GM18909 (cell line): ENCODE measurements around the gene TMEM9.

Source experiments
- ATAC-seq: cut with Tn5 transposase; IDR thresholded peaks from one replicate; pipeline ENCODE4 v1.9.1; 2021; ENCODE audit warnings: mild to moderate bottlenecking; ENCODE audit not compliant: unreplicated experiment, poor library complexity

Gene TMEM9

DNA sequence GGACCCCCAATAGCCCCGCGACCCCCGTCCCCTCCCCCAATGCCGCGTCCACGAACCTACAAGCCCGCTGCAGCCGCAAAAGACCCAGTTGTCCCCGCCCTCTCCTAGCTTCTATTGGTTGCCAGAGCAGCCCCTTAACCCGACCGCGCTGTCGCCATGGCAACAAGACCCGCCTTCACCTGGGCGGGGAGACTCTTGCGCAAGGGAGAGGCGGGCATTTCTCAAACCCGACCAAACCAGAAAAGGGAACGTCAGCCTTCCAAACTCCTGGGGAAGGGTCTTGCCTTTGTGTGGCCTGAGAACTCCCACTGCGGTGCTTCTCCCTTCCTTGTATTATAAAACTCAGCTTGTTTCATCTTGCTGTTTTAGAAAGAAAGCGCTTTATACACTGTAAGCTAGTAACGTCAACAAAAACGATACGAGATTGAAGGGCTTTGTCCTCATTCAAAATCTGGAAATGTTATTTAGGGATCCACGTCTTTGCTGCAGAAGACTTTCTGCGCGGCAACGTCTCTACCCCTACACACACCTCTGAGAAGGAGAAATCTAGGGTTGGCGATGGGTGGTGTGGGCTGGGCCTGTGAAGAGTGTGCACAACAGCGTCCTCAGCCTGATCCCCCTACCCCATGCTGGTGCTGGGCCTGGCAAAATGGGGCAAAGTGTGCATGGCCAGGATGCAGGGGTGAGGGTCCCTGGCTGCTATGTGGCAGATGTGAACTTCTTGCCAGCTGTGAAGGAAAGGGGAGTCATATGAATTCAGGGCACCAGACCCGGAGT is at the start of gene TMEM9:
TMEM9 (minus strand) TSS at position 86 of the 777 bp plus-strand sequence. CDS start 551 bp downstream, outside the sequence.
- peak; percentile 98 for ATAC-seq

DNA sequence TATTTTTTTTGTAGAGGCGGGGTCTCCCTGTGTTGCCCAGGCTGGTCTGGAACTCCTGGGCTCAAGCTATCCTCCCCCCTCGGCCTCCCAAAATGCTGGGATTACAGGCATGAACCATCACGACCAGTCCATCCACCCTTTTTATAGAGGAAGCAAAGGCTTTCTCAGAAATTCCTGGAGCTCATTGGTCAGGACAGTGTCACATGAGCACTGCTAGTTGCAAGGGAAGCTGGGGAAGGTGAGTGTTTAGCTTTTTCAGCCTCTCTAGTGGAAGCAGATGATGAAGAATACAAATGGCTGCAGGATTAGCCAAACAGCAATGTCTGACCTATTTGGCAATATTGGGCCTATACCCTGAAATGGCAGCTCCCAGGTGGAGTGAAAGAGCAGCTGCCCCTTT is 44.3 kb upstream of the TMEM9 start:
- ATAC-seq, result no peak

DNA sequence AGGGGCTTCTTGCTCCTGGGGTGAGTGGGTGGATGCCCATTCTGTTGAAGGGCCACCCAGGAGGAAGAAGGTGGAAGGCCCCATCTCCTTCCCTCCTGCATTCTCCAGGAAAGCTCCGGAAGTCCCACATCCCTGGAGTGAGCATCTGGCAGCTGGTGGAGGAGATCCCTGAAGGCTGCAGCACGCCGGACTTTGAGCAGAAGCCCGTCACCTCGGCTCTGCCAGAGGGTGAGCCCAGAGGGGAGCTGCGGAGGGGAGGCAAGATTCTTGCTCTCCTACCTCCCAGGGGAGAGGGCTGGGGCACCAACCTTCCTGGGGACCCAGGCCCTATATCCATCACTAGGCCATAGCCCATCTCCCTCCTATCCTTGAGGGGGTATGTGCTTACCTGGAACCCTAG is 39.8 kb upstream of the TMEM9 start:
- no peak for ATAC-seq

DNA sequence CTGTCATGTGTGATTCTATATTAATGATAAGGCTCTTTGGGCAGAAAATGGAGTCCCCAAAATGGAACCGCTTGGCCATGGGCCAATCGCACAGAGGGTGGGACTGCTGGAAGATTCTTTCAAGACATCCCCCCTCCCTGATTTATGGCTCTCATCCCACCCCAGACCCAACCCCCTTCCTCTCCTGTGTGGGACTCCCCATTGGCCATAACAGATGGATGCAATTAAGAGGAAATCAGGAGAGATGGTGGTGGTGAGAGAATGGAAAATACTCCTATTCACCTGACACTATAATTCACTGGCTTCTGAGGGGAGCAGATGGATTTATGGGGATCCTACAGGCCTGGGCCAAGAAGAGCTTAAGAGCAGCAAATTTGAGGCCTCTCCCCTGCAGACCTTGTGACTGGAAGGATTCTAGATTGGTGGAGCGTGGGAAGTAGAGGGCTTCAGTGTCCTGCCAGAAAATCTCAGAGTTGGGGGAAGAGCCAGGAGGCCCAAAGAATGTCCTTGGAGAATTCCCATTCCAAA is 38.1 kb upstream of the TMEM9 start:
- ATAC-seq, result no peak

DNA sequence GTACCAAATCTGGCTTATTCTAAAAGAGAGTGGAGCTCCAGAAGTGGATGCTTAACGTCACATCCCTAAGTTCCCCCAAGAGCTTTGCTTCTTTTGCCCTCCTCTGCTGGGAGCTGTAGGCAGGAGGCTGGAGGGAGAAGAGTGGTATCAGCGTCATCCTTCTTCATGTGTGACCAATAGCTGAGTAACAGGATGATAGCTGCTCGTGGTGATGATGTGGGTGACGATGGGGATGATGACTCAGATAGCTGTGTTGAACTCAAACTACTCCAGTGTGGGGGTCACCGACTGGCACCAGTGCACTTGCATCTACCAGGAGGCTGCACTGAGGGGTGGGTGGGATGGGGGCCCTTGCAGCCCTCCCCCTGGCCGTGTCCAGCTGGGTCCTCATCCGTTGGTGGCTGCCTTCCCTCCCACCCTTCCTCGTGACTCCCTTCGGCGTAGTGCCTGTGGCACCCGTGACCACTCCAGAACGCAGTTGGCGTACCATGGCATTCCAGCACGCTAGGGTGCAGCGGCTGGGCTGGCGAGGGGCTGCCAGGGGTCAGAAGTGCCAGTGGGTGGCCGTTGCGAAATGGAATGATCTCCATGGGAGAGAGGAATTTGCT is 37.5 kb upstream of the TMEM9 start:
- no peak for ATAC-seq

DNA sequence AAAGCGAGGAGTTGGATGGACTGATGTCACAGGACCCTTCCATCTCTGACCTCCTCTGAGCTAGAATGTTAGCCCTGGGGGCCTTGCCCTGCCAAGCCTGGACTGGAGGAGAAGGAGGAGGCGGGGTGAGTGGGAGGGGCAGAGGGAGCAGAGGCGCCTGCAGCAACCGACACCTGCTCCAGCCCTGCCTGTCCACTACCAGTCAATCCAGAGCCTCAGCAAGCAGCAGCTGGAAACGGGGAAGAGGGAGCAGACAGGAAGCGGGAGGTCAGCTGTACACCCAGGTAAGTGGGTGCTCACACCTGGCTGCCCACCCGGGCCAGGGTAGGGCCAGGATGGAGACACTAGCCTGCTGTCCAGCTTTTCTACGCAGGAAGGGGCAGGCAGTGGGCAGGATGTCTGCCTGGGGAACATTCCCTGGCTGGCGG is 36.4 kb upstream of the TMEM9 start, which contains the start of gene IGFN1:
IGFN1 (plus strand) TSS at position 201 of the 428 bp plus-strand sequence. CDS start 2,470 bp downstream, outside the sequence.
- no peak for ATAC-seq

DNA sequence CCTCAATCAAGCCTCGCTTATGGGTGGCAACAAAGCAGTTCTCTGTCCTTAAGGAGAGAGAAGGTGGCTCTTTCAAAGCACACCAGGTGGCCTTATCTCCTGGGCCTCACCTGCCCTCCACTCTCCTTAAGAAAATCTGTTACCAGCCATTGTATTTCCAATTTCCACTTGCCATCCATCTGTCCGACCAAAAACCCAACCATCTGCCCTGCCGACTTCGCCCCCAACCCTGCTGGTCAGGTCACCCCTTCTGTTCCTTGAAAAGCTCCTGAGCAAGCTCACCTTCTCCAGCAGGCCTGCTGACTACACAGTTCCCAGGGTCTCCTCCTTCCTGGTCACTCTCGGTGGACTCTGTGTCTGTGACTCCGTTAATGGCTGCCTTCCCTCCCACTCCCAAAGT is 35.7 kb upstream of the TMEM9 start:
- ATAC-seq, result no peak

DNA sequence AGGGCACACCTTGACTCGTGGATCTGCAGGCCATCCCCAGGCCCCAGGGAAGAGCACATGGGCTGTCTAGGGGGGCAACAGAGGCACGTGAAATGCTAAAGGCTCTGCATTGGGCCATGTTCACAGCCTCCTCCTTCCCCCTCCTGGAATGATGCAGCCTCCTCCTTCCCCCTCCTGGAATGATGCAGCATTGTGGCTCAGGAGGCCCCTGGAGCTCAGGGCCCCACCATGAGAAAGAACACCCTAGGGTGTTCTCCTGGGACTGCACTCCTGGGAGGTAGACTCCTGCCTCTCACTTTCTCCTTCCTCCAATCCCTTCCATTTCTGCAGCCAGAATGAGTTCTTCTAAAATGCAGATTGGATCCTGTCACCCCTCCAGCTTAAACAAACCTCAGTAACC is 34.8 kb upstream of the TMEM9 start:
- no peak for ATAC-seq

DNA sequence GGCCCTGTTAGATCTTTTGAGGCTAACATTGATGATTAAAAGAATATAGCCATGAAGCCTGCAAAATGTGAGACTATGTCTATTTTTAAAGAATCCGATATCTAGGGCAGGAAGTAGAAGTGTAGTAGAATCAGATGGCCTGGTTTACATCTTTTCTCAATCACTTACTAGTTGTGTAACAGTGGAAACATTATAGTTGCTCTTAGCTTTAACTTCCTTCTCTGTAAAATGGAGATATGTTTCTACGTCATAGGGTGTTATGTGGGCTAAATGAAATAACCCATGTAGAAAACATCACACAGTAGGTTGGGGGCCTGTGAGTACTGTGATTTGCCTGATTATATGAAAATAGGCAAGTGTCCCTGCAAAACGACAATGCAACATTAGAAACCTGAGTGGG is 31.9 kb upstream of the TMEM9 start:
- no peak for ATAC-seq

DNA sequence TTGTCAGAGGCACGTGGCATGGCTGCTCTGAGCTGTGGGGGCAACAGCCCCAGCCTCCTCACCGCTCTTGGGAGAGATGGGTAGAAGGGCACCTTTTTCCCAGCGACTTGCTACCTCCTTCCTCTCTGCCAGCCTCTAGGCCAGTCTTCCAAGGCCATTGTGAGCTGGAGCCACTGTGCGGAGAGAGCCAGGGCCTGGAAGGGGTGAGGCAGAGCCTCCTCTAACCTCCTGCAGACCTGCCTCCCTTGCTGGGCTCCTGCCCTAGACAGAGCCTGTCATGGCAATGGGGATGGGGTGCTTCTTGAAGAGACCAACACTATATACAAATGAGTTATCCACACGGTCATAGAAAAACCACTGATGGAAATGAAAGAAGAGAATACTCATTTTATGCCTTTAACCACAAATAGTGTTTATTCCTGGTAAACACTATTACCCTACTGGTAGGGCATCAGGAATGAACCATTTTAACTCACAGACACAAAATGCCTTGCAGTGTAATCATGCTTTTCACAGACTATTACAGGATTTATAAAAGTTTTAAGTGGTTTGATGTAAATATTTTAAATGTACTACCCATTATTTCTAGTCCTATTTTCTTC is 31.4 kb upstream of the TMEM9 start:
- ATAC-seq, result no peak

DNA sequence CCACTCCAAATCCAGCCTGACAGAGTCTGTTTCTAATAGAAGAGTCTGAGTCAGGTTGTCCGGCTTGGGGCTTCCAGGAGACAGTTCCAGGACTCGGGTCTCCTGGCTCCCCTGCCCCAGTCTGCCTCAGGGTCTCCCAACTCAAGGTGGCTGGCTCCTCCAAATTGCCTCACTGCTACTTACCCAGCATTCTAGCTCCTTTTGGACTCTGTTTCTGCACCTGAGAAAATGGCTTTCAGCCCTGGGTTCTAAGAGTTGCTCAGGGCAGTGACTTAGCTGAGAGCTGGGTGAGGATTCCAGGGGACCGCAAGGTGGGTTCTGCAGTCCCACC is 30.8 kb upstream of the TMEM9 start:
- ATAC-seq, result no peak

DNA sequence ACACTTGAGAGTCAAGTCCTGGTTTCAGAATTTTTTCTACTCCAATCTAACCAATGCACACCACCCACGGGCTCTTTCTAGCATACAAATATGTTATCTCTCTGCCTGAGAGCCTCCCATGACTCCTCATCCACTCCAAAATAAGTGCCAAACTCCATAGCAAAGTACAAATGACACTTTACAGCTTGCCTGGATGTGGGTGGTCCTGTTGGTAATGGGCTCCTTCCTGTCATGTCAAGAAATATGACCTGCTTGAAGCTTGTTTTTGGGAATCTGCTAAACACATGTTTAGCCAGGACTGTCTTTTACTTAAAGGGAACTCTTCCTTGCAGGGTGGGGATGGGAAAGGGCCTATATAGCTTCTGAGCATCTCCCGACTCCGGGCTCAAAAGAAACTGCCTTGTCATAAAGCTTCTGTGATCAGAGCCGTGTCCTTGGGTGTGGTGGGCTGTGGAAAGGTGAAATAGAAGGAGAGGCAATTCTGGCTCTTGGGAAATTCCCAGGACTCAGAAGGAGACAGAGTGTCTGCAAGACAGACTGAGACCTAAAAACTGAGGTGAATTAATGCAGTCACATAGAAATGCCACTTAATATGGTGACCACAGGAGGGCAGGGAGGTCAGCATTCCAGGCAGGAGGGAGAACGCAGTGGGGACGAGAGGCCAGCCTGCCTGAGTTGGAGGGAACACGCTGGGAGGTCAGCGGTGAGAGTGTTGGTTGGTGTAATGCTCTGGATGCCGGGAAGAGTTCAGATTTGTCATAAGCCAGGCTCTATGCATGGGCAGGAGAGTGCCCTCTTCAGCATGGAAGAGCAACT is 30.2 kb upstream of the TMEM9 start:
- no peak for ATAC-seq

DNA sequence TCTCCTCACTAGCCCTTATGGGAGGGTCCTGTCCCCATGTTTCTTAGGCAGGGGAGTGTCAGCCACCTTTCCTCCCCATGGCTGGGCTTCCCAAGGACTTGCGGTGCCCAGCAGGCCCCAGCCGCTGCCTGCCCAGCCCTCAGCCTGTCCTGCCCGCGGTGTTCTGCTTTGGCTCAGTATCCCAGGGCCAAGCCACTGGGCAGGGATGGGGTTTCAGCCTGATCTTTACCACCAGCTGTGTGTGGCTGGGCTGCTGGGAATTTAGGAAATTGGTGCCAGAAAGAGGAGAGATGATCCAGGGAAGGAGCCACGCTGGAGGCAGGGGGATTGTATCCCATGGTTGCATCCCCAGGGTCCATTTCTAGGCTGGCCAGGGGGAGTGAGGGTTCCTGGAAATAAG is 29.5 kb upstream of the TMEM9 start:
- no peak for ATAC-seq

DNA sequence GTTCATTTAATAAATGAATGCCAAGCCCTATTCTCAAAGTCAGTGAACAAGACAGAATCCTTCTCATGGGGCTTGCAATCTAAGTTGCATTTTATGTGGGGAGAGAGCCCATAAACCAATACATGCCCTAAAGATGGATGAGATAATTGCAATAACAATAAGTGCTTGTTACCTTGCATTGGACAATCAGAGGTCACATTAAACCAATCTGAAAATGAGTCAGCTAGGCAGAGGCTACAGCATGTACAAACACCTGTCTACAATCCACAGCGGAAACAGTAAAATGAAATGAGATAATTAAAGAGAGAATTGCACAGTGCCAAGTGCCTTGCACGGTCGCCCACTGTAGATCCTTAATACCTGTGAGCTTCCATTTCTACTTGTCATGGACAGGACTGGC is 28.9 kb upstream of the TMEM9 start:
- no peak for ATAC-seq

DNA sequence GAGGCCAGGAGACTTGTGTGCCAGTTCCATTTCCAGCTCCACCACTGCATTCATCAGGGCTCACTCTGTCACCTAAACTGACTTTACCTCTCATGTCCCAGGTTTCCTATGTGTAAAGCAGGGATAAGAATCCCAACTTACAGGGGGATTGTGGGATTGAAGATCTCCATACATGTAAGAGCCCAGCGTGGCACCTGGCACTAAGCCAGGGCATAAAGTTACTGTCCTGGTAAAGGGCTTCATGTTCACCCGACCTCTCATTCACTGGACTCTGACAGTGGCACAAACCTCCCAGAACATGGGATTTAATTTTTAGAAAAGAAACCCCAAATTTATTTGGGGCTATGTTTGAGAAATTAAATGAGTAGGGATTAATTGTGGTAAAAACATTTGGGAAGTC is 27.5 kb upstream of the TMEM9 start:
- no peak for ATAC-seq

DNA sequence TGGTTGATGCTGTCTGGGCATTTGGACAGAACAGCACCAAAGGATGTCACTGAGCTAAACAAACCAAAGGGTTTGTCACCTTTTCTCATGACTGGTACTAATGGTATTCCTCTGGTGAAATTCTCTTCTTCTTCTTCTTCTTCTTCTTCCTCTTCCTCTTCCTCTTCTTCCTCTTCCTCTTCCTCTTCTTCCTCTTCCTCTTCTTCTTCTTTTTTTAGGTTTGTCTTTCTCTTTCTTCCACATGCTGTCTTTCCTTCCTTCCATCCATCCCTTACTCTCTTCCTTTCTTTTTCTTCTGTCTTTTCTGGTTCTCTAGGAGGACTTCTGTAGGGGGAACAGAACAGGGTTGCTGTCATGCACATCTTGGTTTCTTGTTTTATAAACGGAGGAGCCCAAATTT is 27.0 kb upstream of the TMEM9 start:
- no peak for ATAC-seq

DNA sequence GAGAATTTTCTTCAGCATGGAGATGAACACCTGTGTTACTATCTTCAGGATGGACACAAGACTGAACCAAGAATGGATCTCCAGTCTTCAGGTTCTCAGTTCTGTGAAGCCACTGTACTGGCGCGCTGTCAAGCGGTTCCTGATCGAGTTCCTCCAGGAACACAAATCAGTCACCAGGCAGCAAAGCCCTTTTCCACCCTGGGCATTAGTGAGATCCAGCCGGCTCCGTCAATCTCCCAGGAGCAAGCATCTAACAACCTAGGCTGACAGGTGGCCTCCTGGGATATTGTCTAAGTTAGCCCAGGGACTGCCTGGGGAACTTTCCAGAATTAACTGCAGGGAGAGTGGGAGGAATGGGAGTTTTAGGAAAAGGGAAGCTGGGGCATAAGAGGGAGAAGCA is 26.6 kb upstream of the TMEM9 start:
- no peak for ATAC-seq

DNA sequence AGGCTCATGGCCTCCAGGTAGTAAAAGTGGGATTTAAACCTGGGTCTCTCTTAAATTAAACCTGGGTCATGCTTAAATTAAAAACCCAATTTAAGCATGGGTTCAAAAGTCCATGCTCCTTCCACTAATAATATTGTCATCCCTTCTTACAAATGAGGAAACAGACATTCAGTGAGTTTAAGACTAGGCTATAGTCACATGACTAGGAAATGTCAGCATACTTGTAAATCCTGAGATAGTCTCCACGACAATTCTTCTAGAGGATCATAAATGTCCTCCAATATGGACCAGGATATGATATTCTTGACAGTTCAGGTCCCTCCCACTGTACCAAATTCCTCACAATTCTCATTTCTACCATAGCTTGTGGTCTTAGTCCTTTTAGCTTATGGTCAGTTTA is 25.9 kb upstream of the TMEM9 start:
- ATAC-seq, result no peak

DNA sequence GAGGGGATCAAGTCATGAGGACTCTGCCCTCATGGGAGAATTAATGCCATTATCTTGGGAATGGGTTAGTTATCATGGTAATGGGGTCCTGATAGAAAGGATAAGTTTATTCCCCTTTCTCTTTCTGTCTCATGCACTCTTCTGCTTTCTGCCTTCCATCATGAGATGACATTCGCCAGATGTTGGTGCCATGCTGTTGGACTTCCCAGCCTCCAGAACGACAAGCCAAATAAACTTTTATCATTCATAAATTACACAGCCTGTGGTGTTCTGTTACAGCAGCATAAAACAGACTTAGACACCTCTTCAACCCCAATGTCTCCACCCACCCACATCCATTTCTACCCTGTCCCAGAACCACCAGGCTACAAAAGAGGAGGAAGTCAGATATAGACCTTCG is 24.4 kb upstream of the TMEM9 start:
- no peak for ATAC-seq

DNA sequence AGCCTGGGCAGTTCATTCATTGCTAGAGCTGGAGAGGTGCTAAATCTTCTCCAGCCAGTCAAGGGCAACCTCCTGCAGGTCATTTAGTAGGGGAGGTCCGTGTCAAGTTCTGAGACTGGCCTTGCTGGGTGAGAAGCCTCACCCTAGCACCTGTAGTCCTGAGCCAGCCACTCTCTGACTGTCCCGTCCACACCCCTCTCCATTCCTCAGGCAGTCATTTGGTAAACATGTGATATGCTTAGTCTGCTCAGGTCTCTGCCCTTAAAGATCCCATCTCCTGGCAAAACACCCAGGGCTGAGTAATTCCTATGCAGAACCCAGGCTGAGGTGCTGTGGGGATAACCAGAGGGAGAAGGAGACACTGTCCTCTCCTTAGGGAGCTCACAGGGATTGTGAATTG is 22.7 kb upstream of the TMEM9 start:
- ATAC-seq, result no peak
